GM19397 (cell line): ENCODE data around the gene LMF2.

Experiments
- ATAC-seq: cut with Tn5 transposase; IDR thresholded peaks from one replicate; pipeline ENCODE4 v1.9.1; 2021; ENCODE audit warnings: mild to moderate bottlenecking, moderate library complexity; ENCODE audit not compliant: unreplicated experiment

The LMF2 gene

GRCh38 chr22:50505276-50505775 is 2.2 kb downstream of the LMF2 start:
- ATAC-seq: no peak

- ATAC-seq: no peak
Observed at GRCh38 chr22:50504369-50505211, 2.9 kb downstream of the LMF2 start.

GRCh38 chr22:50503475-50504145 is 3.9 kb downstream of the LMF2 start:
- no peak for ATAC-seq

DNA sequence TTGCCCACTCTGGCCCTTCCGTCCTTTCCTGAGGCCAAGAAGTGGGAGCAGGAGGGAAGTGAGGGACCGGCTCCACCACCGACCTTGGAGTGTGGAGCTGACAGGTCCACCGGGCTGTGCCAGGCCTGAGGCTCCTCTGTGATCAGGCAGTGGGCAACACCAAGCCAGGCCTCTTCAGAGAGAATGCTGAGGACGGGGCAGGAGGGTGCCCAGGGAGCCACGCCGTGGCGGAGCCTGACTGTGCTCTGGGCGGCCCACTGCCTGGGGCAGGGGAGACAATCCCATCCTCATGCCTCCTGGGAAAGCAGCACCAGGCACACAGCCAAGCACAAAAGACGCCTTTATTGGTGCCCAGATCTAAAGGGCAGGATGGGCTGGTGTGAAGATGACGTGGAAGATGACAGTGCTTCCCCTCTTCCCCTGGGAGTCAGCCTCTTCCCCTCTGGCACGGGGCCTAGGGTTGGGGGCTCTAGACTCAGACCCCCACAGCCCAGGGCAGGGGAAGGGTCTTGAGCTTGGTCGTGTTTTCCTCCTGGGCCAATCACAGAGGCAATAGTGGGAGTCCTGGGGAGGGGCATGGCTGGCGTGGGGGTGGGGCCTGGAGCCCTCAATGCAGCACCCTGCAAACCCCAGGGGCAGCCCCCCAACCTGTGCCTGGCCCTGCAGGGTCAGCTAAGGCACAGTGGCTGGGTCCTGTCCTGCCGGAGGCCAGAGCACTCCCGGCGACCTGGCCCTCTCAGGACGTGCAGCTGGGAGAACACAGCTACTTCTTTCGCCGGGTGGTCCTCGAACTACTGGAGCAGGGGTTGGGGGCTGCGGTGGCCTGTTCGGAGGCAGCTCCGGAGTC is 4.7 kb downstream of the LMF2 start:
- no peak for ATAC-seq

- ATAC-seq: no peak
Observed at GRCh38 chr22:50502096-50502495, 5.4 kb downstream of the LMF2 start.

- no peak for ATAC-seq
Observed at GRCh38 chr22:50500452-50500851, 7.0 kb downstream of the LMF2 start.

- no peak for ATAC-seq
Observed at GRCh38 chr22:50498322-50498890, 9.1 kb downstream of the LMF2 start.

- ATAC-seq: no peak
Observed at GRCh38 chr22:50497093-50497492, 10.4 kb downstream of the LMF2 start.

DNA sequence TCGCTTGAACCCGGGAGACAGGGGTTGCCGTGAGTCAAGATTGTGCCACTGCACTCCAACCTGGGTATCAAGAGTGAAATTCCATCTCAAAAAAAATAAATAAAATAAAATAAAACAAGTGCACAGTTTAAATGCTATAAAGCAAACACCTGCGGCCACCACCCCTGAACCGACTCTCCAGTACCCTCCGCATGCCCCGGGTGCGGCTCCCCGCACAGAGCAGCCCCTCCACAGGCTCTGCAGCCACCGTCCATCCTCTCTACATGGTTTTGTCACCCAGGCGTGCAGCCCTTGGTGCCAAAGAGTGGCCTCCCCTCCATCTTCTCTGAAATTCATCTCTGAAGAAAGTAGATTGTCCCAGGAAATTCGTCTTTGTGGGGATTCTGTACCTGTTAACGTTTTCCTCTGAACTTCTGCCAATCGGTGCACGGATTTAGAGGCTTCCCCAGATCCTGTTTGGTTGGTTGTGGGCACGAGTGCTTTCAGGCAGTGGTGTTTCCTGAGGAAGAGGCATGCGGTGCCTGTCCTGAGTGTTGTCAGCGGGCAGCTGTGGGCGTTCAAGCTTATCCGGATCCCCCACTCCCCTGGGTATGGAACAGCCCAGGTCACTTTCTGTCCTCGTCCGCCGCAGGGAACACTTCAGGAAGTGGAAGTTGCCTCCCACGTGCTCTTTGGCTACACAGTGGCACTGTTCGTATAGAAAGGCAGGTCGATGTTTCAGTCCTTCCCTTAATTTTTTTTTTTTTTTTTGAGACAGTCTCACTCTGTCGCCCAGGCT is 16.8 kb downstream of the LMF2 start:
- ATAC-seq: no peak

DNA sequence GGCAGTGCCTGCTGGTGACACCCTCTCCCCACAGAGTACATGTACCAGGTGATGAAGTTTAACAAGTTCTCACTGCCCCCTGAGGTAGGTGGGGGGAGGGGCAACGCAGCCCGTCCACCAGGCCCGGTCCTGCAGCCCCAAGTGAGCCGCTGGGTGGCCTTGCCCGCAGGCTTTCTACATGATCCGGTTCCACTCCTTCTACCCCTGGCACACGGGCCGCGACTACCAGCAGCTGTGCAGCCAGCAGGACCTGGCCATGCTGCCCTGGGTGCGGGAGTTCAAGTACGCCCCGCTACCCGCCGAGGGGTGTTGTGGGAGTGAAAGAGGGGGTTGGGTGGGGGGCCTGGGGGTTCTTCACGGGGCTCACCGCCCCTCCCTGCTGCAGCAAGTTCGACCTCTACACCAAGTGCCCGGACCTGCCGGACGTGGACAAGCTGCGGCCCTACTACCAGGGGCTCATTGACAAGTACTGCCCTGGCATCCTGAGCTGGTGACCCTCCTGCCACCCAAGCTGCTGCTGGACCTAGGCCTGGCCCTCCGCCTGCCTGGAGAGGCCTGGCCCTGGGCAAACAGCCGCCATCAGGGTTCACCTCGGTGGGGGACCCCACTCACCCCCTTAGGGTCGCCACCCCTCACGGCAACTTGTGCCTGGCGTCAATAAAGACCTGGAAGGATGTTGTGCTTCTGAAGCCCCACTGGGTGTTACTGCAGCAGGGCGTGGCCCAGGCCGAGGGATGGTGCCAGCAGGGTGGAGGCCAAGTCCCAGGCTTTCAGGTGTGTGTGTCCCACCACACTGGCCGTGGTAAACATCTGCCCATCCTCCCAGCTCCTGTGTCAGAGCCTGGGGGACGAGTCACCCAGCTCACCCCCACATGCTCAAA is 17.9 kb downstream of the LMF2 start:
- no peak for ATAC-seq

DNA sequence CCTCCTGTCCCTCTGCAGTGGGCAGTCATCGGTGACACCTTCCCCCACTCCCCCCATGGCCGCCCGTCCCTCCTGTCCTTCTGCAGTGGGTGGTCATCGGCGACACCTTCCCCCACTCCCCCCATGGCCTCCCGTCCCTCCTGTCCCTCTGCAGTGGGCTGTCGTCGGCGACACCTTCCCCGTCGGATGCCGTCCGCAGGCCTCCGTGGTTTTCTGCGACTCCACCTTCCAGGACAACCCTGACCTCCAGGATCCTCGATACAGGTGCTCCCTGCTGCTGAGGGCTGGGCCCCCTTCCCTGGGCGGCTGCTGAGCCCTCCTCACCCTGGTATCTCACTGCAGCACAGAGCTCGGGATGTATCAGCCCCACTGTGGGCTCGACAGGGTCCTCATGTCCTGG is 18.6 kb downstream of the LMF2 start:
- ATAC-seq: no peak

DNA sequence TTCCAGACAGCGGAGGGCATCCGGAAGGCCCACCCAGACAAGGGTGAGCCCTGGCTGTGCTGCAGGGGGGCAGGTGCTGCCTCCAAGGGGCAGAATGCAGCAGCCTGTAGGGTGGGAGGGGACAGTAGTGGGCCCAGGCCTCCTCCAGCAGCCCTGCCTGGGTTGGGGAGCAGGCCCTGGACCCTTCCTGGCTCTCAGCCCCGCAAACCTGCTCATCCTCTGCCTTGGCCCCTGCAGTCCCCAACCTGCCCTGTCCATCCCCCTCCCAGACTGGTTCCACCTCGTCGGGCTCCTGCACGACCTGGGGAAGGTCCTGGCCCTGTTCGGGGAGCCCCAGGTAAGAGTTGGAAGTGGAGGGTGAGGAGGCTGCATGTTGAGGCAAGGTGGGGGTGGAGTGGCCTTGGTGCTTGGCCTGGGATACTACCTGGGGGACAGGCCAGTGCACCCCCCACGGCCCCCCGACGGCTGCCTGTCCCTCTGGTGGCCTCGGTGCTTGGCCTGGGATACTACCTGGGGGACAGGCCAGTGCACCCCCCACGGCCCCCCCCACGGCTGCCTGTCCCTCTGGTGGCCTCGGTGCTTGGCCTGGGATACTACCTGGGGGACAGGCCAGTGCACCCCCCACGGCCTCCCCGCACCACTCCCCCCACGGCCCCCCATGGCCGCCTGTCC is 19.4 kb downstream of the LMF2 start:
- no peak for ATAC-seq

DNA sequence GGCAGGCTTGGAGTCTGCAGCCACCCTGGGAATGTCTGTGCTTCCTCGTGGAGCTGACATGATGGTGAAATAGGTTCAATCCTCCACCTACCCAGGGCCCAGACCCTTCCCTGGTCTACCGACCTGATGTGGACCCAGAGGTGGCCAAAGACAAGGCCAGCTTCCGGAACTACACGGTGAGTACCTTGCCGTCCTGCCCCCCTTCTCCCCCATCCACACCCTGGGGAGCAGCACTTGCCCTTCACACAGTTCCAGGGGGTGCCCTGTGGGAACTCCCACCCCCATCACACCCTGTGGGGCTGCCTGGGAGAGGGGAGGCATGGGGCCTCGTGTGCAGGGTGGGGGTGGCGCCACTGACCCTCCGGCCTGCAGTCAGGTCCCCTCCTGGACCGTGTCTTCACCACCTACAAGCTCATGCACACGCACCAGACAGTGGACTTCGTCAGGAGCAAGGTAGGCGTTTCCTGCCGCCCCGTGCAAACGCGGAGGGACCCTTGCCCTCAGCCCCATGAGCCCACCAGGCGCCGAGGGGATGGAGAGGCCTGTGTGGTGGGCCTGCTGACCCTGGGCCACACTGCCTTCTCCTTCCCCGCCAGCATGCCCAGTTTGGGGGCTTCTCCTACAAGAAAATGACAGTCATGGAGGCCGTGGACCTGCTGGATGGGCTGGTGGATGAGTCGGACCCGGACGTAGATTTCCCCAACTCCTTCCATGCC is 20.1 kb downstream of the LMF2 start:
- ATAC-seq: no peak

GRCh38 chr22:50486561-50487289 is 20.8 kb downstream of the LMF2 start, which contains the start of gene MIOX:
MIOX (plus strand) TSS chr22:50486859; CDS start chr22:50486898, 39 bp downstream.
- no peak for ATAC-seq

- no peak for ATAC-seq
Observed at GRCh38 chr22:50485221-50486131, 22.0 kb downstream of the LMF2 start.
